ENCODE measurements around the gene TM4SF4.

TM4SF4 gene

DNA sequence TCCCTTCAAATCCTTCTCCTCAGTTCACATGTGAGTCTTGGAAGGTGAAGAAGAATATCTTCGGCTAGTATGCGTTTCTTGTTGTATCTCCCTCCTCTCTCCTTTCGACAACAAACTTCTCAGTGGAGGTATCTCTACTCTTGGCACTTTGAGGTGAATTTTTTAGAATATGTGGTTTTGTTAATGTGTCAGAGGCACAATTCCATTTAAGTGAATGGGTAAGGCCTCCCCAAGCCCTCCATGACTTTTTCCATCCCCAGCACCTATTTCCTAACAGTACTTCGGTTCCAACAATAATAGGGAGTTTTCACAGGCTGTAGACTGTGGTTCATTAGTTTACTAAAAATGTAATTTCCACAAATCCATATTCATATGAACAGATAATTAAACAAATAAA lies 74.2 kb downstream of the TM4SF4 start:
- DNase-seq (ENCODE audit: low read depth) = no peak

DNA sequence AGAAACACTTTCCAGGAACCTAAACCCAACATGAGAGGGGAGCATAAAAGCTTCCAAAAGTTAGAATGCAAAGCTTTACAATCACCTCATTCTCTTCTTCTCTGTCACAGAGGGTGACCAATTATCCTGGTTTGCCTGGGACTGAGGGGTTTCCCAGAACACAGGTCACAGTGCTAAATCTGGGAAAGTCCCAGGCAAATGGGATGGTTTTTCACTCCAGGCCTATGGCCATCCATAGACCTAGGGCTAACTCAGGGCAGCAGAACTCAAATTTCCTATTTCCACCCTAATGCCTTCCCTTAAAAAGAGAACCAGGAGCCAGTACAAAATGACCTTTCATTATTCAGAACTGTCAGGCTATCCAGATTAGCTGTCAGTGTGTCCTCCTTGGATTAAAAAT lies 77.0 kb downstream of the TM4SF4 start:
- DNase-seq (ENCODE audit: low read depth) = no peak

DNA sequence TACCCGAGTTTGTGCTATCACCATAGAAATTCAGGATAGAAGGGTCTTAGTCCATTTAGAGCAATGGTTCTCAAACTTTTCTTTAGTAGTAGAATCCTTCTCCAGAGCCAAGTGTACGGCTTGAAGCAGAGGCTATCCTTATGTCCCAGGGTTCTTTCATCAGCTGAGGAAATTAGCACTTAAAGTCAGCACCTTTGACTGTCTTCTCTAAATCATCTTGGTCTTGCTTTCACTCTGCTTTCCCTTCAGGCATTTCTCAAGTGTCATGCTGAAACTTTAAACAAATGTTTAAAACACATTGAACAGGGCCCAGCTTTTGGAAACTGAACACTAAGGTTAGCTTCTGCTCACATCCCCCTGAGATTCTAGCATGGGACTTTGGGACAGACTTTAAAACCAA lies 78.2 kb downstream of the TM4SF4 start:
- no peak for DNase-seq (ENCODE audit: low read depth)
